CD4-positive, alpha-beta T cell treated with Interleukin-10 for 1 hour (primary cell): ENCODE data around the gene LYRM1.
"Not testable (repeated sequence)": the region's sequence is repeated elsewhere in the genome, so short reads cannot be mapped to it uniquely, and the experiment has no call there.

ENCODE experiments used
- DNase-seq: peaks from one replicate; pipeline ENCODE4 v3.0.0-alpha.2; 2020

The LYRM1 gene

GRCh38 chr16:20940871-20941635 is 40.5 kb downstream of the LYRM1 start:
- no peak for DNase-seq

- DNase-seq = no peak
Measured at GRCh38 chr16:20941636-20941926, 41.0 kb downstream of the LYRM1 start.

GRCh38 chr16:20942256-20942655 is 41.7 kb downstream of the LYRM1 start:
- DNase-seq = no peak

- DNase-seq = peak; percentile 25
Measured at GRCh38 chr16:20944861-20945574, 44.4 kb downstream of the LYRM1 start.

- not testable (repeated sequence) for DNase-seq
Measured at GRCh38 chr16:20945575-20945875, 45.0 kb downstream of the LYRM1 start.

- DNase-seq = no peak
Measured at GRCh38 chr16:20946015-20946629, 45.6 kb downstream of the LYRM1 start.

GRCh38 chr16:20948444-20948843 is 47.9 kb downstream of the LYRM1 start:
- DNase-seq = no peak

GRCh38 chr16:20949660-20950059 is 49.1 kb downstream of the LYRM1 start:
- no peak for DNase-seq

GRCh38 chr16:20950294-20950693 is 49.7 kb downstream of the LYRM1 start:
- DNase-seq = no peak

- no peak for DNase-seq
Measured at GRCh38 chr16:20952139-20952920, 51.8 kb downstream of the LYRM1 start.

GRCh38 chr16:20954574-20954973 is 54.0 kb downstream of the LYRM1 start:
- no peak for DNase-seq

- no peak for DNase-seq
Measured at GRCh38 chr16:20956319-20956718, 55.7 kb downstream of the LYRM1 start.

- no peak for DNase-seq
Measured at GRCh38 chr16:20957153-20957552, 56.6 kb downstream of the LYRM1 start.

GRCh38 chr16:20960899-20961298 is 60.3 kb downstream of the LYRM1 start:
- DNase-seq = no peak

GRCh38 chr16:20968765-20969164 is 68.2 kb downstream of the LYRM1 start:
- DNase-seq = no peak

GRCh38 chr16:20969386-20969785 is 68.8 kb downstream of the LYRM1 start:
- no peak for DNase-seq

- no peak for DNase-seq
Measured at GRCh38 chr16:20971401-20971800, 70.8 kb downstream of the LYRM1 start.

GRCh38 chr16:20973201-20973600 is 72.6 kb downstream of the LYRM1 start:
- DNase-seq = not testable (repeated sequence)
